Measurements from ENCODE around the gene SLC17A9.
"Not testable (repeated sequence)": the region's sequence is repeated elsewhere in the genome, so short reads cannot be mapped to it uniquely, and the experiment has no call there.

SLC17A9 gene

DNA sequence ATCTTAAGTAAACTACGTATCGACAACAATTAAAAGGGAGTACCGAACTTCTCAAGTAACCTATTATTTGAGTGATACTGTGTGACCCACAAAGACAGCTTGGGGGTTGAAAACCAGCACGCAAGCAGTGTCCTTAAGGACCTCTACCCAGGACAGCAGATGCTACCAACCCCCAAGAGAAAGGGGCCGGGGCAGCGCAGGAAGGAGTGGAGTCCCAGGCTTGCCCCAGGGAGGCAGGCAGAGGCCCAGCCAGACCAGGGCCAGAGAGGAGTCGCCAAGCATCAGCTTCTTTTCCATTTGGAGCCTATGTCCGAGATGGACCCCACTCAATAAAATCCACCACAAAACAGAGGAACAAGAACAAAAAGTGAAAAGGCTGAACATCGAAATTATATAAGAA is 38.1 kb upstream of the SLC17A9 start:
- no peak overlapping the region for H3K27ac Mint-ChIP-seq
- peaks cover 41% of the 10 kb centered on the region for H3K36me3 Mint-ChIP-seq (ENCODE audit: low read depth)

GRCh38 chr20:62914970-62915457 is 37.5 kb upstream of the SLC17A9 start:
- peaks cover 43% of the 10 kb centered on the region for H3K4me1 Mint-ChIP-seq (ENCODE audit: low read depth)
- peaks cover 36% of the 10 kb centered on the region for H3K36me3 Mint-ChIP-seq (ENCODE audit: low read depth)
- H3K27me3 Mint-ChIP-seq (ENCODE audit: low read depth), result no peaks in the 10 kb centered on the region
- no peak for DNase-seq (ENCODE audit: low spot score)
- peak overlapping the region; percentile 20 for H3K4me3 Mint-ChIP-seq
- H3K9me3 Mint-ChIP-seq, result no peaks in the 10 kb centered on the region
- peak overlapping the region; percentile 73 for H3K27ac Mint-ChIP-seq

More for the DNA sequence above, 38.1 kb upstream of the SLC17A9 start:
- no peak overlapping the region for H3K4me3 Mint-ChIP-seq
- no peaks in the 10 kb centered on the region for H3K9me3 Mint-ChIP-seq
- no peak for DNase-seq (ENCODE audit: low spot score)
- peaks cover 37% of the 10 kb centered on the region for H3K4me1 Mint-ChIP-seq (ENCODE audit: low read depth)
- no peaks in the 10 kb centered on the region for H3K27me3 Mint-ChIP-seq (ENCODE audit: low read depth)

- Mint-ChIP-seq H3K4me1 (ENCODE audit: low read depth) (peaks cover 53% of the 10 kb centered on the region), H3K36me3 (ENCODE audit: low read depth) (peaks cover 23% of the 10 kb centered on the region), H3K4me3 (peak overlapping the region; percentile 84), H3K27ac (peak overlapping the region; percentile 36), H3K9me3 (no peaks in the 10 kb centered on the region), H3K27me3 (ENCODE audit: low read depth) (no peaks in the 10 kb centered on the region)
- DNase-seq (ENCODE audit: low spot score), result no peak
These were observed 35.6 kb upstream of the SLC17A9 start for GRCh38 chr20:62916703-62917476.

GRCh38 chr20:62917720-62918119 is 34.8 kb upstream of the SLC17A9 start:
- Mint-ChIP-seq H3K36me3 (ENCODE audit: low read depth) (peaks cover 22% of the 10 kb centered on the region), H3K4me3 (peak overlapping the region; percentile 84), H3K27me3 (ENCODE audit: low read depth) (no peaks in the 10 kb centered on the region), H3K27ac (peak overlapping the region; percentile 88), H3K9me3 (no peaks in the 10 kb centered on the region), H3K4me1 (ENCODE audit: low read depth) (peaks cover 60% of the 10 kb centered on the region)
- no peak for DNase-seq (ENCODE audit: low spot score)

DNA sequence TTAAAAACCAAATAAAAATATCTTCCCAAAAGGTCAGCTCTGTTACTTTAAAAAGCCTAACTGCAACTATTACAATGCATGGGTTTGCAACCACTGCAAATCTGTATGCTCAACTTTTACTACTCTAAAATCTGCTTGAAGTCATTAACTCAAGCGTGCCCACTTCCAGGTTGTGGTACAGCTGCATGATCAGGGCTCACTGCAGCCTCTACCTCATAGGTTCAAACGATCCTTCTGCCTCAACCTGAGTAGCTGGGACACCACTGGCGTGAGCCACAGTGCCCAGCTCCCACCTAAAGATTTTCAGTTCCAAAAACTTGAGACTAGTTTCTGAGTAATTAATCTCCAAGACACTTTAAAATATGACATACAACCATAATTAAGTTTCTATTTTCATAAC is 34.4 kb upstream of the SLC17A9 start:
- H3K36me3 Mint-ChIP-seq (ENCODE audit: low read depth), result peaks cover 20% of the 10 kb centered on the region
- H3K4me3 Mint-ChIP-seq, result peak overlapping the region; percentile 84
- DNase-seq (ENCODE audit: low spot score), result no peak
- no peaks in the 10 kb centered on the region for H3K9me3 Mint-ChIP-seq
- H3K4me1 Mint-ChIP-seq (ENCODE audit: low read depth), result peaks cover 61% of the 10 kb centered on the region
- peak overlapping the region; percentile 88 for H3K27ac Mint-ChIP-seq
- no peaks in the 10 kb centered on the region for H3K27me3 Mint-ChIP-seq (ENCODE audit: low read depth)

DNA sequence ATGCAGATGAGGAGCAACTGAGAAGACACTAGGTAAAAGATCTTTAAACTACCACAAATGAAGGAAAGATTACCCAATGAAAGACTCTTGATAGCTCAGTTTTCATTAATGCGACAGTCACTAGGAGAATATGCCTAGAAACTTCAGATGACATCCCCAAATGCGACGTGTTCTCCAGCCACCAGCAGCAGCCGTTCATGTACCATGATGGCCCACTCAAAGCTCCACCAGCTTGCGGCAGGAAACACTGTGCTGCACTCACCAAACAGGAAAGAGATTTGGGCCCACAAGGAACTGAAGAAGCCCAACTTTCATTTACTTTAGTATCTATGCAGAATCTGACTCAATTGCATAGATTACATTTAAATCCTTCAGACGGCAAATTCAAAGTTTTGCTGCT is 33.7 kb upstream of the SLC17A9 start:
- H3K27me3 Mint-ChIP-seq (ENCODE audit: low read depth), result no peaks in the 10 kb centered on the region
- H3K4me1 Mint-ChIP-seq (ENCODE audit: low read depth), result peaks cover 63% of the 10 kb centered on the region
- H3K36me3 Mint-ChIP-seq (ENCODE audit: low read depth), result peaks cover 18% of the 10 kb centered on the region
- peak overlapping the region; percentile 88 for H3K27ac Mint-ChIP-seq
- peak overlapping the region; percentile 84 for H3K4me3 Mint-ChIP-seq
- no peaks in the 10 kb centered on the region for H3K9me3 Mint-ChIP-seq
- peak; percentile 61 for DNase-seq (ENCODE audit: low spot score)

DNA sequence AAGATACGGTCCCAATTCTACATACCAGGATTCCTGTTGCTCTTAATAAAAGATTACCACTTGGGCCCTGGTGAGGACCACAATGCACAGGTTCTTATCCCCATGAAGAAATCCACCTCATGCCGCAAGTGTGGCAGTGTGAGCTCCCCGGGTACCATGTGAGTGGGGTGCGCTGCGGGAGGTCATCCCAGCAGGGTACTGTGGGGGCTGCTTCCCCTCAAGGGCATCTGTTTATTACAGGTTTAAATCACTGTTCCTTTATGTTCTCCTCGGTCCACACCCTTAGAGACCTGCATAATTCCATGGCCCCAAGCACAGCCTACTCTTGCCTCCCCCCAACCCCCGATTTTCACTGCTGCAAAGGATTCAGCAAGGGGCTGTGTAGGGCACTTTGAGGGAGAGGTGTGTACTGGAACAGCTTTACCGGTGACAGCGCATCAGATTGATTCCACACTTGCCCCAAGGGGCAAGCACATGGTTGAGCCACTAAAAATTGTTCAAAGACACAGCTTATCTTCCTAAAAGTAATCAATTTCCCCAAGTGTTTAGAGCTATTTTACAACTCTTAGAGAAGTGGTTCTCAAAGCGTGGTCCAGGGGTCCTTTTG is 32.4 kb upstream of the SLC17A9 start:
- peaks cover 21% of the 10 kb centered on the region for H3K36me3 Mint-ChIP-seq (ENCODE audit: low read depth)
- no peaks in the 10 kb centered on the region for H3K27me3 Mint-ChIP-seq (ENCODE audit: low read depth)
- H3K9me3 Mint-ChIP-seq, result no peaks in the 10 kb centered on the region
- H3K4me1 Mint-ChIP-seq (ENCODE audit: low read depth), result peaks cover 67% of the 10 kb centered on the region
- no peak for DNase-seq (ENCODE audit: low spot score)
- H3K4me3 Mint-ChIP-seq, result peak overlapping the region; percentile 84
- H3K27ac Mint-ChIP-seq, result peak overlapping the region; percentile 88

DNA sequence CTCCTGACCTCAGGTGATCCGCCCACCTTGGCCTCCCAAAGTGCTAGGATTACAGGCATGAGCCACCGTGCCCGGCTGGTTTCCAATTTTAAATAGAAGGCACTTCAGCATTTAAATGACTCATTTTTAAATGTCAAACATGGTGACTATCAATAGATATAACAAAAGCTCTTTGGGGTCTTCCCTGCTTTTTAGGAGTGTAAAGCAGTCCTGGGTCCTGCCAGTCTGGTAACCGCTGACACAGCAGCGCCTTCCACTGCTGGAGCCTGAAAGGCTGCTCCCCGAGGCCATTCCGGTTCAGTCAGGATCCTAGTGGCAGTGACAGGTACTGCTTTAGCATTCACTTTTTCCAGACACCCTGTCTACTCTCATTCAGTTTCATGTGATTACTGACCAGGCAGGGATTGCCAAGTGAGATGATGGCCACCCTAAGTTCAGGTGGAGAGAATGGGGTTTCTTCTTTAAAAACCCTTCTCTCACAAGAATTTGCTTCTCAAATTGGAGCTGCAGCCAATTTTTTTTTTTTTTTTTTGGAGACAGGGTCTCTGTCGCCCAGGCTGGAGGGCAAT is 31.3 kb upstream of the SLC17A9 start:
- peak overlapping the region; percentile 87 for H3K27ac Mint-ChIP-seq
- DNase-seq (ENCODE audit: low spot score), result peak; percentile 69

GRCh38 chr20:62922451-62922921 is 30.0 kb upstream of the SLC17A9 start:
- Mint-ChIP-seq H3K36me3 (ENCODE audit: low read depth) (peaks cover 29% of the 10 kb centered on the region), H3K9me3 (no peaks in the 10 kb centered on the region), H3K27ac (peak overlapping the region; percentile 94), H3K4me3 (peak overlapping the region; percentile 81), H3K4me1 (ENCODE audit: low read depth) (peaks cover 64% of the 10 kb centered on the region), H3K27me3 (ENCODE audit: low read depth) (no peaks in the 10 kb centered on the region)
- DNase-seq (ENCODE audit: low spot score), result no peak

More for the DNA sequence above, 31.3 kb upstream of the SLC17A9 start:
- Mint-ChIP-seq H3K4me1 (ENCODE audit: low read depth) (peaks cover 66% of the 10 kb centered on the region), H3K9me3 (no peaks in the 10 kb centered on the region), H3K27me3 (ENCODE audit: low read depth) (no peaks in the 10 kb centered on the region), H3K36me3 (ENCODE audit: low read depth) (peaks cover 27% of the 10 kb centered on the region), H3K4me3 (peak overlapping the region; percentile 81)

DNA sequence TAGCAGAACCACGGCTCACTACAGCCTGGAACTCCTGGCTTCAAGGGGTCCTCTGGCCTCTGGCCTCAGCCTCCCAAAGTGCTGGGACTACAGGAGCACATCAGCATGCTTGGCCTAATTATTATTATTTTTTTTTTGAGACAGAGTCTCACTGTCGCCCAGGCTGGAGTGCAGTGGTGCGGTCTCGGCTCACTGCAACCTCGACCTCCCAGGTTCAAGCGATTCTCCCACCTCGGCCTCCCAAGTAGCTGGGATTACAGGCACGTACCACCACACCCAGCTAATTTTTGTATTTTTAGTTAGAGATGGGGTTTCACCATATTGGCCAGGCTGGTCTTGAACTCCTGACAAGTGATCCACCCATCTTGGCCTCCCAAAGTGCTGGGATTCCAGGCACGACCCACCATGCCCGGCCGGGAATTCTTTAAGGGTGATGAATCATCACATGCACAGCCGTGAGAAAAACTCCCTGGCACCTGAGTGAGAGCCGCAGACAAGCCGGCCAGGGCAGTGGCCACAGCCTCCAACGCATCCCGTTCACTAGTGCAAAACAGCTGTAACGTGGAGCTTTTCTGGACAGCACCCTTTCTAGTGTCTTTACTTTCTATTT is 29.3 kb upstream of the SLC17A9 start:
- not testable (repeated sequence) for H3K9me3 Mint-ChIP-seq; DNase-seq (ENCODE audit: low spot score); H3K27me3 Mint-ChIP-seq (ENCODE audit: low read depth)
- Mint-ChIP-seq H3K4me1 (ENCODE audit: low read depth) (peaks cover 63% of the 10 kb centered on the region), H3K36me3 (ENCODE audit: low read depth) (peaks cover 26% of the 10 kb centered on the region), H3K27ac (peak overlapping the region; percentile 94), H3K4me3 (peak overlapping the region; percentile 81)

GRCh38 chr20:62923669-62924441 is 28.7 kb upstream of the SLC17A9 start:
- no peak for DNase-seq (ENCODE audit: low spot score)
- Mint-ChIP-seq H3K4me1 (ENCODE audit: low read depth) (peaks cover 62% of the 10 kb centered on the region), H3K9me3 (no peaks in the 10 kb centered on the region), H3K27me3 (ENCODE audit: low read depth) (no peaks in the 10 kb centered on the region), H3K4me3 (peak overlapping the region; percentile 90), H3K36me3 (ENCODE audit: low read depth) (peaks cover 28% of the 10 kb centered on the region), H3K27ac (peak overlapping the region; percentile 87)

GRCh38 chr20:62924442-62925075 is 27.9 kb upstream of the SLC17A9 start:
- peak overlapping the region; percentile 87 for H3K27ac Mint-ChIP-seq
- no peak for DNase-seq (ENCODE audit: low spot score)
- peaks cover 28% of the 10 kb centered on the region for H3K36me3 Mint-ChIP-seq (ENCODE audit: low read depth)
- peak overlapping the region; percentile 90 for H3K4me3 Mint-ChIP-seq
- no peaks in the 10 kb centered on the region for H3K27me3 Mint-ChIP-seq (ENCODE audit: low read depth)
- H3K9me3 Mint-ChIP-seq, result no peaks in the 10 kb centered on the region
- peaks cover 55% of the 10 kb centered on the region for H3K4me1 Mint-ChIP-seq (ENCODE audit: low read depth)

DNA sequence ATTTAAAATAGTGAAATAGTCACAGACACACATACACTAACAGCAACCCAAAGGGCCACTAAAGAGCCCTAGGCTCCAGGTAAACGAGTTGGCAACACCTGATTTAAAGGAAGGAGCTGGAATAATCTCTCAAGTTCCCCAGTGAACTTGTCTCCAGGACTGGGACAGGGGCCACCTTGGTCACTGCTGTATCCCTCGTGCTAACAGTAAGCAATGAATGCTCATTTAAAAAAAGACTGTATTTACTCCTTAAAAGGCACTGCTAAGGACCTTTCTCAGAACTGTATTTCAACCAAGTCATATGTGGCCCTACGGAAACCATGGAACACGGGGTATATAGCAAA is 27.5 kb upstream of the SLC17A9 start:
- Mint-ChIP-seq H3K36me3 (ENCODE audit: low read depth) (peaks cover 28% of the 10 kb centered on the region), H3K27ac (peak overlapping the region; percentile 87)

More for the DNA sequence above, 27.5 kb upstream of the SLC17A9 start:
- Mint-ChIP-seq H3K9me3 (no peaks in the 10 kb centered on the region), H3K4me3 (peak overlapping the region; percentile 90), H3K27me3 (ENCODE audit: low read depth) (no peaks in the 10 kb centered on the region), H3K4me1 (ENCODE audit: low read depth) (peaks cover 54% of the 10 kb centered on the region)
- no peak for DNase-seq (ENCODE audit: low spot score)
